ENCODE results near the gene GRM8.

Gene GRM8

GRCh38 chr7:126658684-126659083, 594.1 kb downstream of the GRM8 start:
- DNase-seq (ENCODE audit: low spot score) = no peak

GRCh38 chr7:126657599-126658358, 595.0 kb downstream of the GRM8 start:
- DNase-seq (ENCODE audit: low spot score) = no peak

DNA sequence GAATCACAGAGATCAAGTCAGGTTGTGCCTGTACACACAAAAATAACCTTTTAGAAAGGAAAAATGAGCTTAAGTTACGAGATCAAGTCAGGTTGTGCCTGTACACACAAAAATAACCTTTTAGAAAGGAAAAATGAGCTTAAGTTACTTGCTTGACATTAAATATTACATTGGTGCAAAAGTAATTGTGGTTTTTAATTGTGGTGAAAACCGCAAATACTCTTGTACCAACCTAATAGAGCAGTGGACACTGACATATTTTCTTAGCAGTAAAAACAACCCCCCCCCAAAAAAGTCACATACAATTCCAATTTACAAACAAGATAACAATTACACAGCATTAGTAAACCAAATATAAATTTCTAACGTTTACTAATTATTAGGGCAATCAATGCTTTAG, 595.6 kb downstream of the GRM8 start:
- no peak for DNase-seq (ENCODE audit: low spot score)

DNA sequence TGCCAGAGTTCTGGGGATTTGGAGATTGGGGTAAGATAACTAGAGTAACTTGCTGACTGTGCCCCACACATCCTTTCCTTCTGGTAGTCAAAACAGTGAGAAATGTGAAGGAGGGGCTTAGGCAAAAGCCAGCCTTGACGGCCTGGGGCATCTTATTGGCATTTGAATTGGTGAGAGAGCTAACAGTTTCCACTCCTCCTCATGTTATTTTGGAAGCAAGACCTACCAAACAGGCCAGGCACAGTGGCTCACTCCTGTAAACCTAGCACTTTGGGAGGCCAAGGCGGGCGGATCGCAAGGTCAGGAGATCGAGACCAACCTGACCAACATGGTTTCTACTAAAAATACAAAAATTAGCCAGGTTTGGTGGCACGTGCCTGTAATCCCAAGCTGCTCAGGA, 596.6 kb downstream of the GRM8 start:
- DNase-seq (ENCODE audit: low spot score) = no peak

GRCh38 chr7:126637538-126637937, 615.2 kb downstream of the GRM8 start:
- DNase-seq (ENCODE audit: low spot score) = no peak

DNA sequence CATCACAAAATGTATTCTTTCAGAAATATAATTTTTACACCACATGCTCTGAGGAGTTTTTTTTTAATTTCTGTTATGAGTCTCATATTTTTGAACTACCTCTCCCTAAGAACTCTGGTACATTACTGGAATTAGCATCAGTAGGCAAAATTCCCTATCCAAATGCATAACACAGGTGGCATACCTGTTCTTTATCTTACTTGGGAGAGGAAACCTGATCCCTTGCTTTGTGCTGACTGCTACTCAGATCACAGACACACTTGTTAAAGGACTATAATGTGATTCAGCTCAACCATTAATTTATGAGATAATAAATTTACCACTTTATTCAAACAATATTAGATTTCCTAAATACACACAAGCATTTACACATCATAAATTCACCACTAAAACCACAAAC, 617.2 kb downstream of the GRM8 start:
- peak; percentile 17 for DNase-seq (ENCODE audit: low spot score)

GRCh38 chr7:126608339-126608776, 644.4 kb downstream of the GRM8 start:
- DNase-seq (ENCODE audit: low spot score) = peak; percentile 10

GRCh38 chr7:126606331-126606730, 646.4 kb downstream of the GRM8 start:
- no peak for DNase-seq (ENCODE audit: low spot score)

GRCh38 chr7:126605553-126605952, 647.2 kb downstream of the GRM8 start:
- no peak for DNase-seq (ENCODE audit: low spot score)

GRCh38 chr7:126605056-126605455, 647.7 kb downstream of the GRM8 start:
- DNase-seq (ENCODE audit: low spot score) = no peak

DNA sequence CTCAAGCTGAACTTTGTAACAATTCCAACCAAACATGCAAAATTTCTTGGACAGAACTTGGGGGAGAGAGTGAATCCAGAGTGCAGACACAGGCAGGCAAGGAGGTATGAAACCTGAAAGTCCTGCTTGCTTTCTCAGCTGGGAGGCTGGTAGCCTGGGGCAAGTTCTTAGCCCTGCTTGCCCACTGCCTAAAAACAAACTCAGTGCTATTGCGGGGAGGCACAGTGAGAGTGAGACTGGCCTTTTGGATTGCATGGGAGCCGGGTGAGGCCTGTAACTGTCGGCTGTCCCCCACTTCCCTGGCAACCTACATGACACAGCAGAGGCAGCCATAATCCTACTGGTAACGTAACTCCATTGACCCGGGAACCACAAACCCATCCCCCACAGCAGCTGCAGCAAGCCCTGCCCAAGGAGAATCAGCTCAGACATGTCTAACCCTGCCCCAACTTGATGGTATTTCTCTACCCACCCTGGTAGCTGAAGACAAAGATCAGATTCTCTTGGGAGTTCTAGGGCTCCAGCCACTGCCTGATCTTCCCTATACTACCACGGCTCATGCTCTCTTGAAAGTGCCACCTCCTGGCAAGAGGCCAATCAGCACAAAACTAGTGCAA, 663.6 kb downstream of the GRM8 start:
- DNase-seq (ENCODE audit: low spot score) = no peak

DNA sequence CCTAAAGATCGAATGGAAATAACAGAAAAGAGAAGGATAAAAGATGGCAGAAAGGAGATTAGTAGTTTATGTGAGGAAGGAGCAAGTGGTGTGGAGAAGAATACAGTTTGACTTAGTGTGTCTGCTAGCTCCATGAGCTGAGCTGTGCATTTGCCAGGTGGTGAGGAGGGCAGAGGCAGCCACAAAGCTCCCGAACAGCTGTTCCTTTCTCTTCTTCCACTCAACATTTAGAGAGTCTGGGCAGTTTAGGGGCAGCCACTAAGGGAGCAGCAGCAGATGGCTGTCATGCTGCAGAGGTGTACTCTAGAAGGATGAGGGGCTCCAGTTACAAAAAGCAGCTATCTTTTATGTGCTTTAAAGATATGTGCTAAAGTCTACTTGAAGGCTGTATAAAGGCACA, 674.4 kb downstream of the GRM8 start:
- no peak for DNase-seq (ENCODE audit: low spot score)

DNA sequence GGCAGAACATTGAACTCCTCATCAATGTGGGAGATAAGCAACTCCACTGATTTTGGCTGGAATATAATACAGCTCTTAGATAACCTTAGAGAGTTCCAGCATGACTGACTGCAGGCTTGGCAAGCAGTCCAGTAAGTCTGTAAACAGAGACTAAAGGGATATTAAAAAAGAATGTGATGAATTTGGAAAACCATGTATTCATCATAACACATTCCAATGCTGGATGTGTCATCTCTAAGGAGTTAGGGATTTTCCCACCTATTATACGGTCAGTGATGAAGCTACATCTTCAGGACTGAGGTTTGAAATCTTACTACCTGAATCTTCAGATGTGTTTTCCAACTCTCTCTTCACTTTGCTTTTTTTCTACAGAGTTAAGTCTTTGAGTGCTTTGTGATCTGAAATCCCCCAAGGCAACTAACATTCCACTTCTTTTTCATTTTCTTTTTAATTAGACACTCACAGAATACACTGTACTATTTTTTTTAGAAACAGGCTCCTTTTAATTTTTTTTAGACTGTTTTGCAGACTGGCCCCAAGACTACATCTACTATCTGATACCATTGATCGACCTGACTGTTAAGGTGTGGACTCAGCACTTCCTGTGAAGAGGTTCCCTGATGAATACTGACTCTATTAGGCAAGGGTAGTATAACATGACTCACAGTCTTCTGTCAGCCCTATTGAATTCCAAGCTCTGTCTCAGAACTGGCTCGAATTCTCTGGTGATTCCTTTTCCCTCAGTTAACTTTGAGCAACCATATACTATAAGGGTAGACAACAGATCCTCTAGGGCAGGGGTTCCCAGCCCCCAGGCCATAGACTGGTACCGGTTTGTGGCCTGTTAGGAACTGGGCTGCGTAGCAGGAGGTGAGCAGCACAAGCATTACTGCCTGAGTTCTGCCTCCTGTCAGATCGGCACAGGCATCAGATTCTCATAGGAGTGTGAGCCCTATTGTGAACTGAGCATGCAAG, 678.2 kb downstream of the GRM8 start:
- peak; percentile 11 for DNase-seq (ENCODE audit: low spot score)

GRCh38 chr7:126570845-126571244, 681.9 kb downstream of the GRM8 start:
- DNase-seq (ENCODE audit: low spot score) = no peak

- DNase-seq (ENCODE audit: low spot score) = no peak
These were observed 683.3 kb downstream of the GRM8 start for GRCh38 chr7:126569402-126569801.

DNA sequence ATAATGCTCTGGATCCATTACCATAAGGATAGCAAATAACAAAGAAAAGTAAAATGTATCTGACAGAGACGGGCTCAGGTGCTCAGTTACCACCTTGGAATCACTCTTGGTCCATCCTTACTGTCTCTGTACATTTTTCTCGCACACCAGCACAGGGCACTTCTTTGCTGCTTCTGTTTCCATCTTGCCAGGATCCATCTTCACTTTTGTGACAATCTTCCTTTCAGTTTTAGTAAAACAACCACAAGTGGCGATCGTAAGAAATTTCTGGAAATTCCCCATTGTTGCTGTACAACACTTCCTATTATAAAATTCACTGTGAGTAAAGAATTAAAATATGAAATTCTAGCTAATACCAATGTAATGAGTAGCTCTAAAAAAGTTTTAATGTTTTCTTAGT, 695.5 kb downstream of the GRM8 start:
- DNase-seq (ENCODE audit: low spot score) = no peak

DNA sequence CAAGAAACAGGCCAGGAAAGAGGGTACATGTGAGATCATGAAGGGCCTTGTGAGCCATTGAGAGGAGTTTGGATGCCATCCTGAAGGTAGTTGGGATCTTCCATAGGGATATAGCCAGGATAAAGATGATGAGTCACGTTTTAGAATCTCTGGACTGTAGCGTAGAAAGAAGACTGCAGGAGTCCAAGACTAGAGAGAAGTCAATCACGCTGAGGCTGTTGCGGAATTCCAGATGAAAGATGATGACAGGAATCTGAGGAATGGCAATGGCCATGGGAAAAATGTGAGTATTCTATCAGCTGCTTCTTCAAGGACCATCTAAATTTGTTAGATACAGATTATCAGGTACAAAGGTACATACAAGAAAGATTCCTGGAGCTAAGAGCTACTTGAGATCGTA, 711.3 kb downstream of the GRM8 start:
- DNase-seq (ENCODE audit: low spot score) = no peak

DNA sequence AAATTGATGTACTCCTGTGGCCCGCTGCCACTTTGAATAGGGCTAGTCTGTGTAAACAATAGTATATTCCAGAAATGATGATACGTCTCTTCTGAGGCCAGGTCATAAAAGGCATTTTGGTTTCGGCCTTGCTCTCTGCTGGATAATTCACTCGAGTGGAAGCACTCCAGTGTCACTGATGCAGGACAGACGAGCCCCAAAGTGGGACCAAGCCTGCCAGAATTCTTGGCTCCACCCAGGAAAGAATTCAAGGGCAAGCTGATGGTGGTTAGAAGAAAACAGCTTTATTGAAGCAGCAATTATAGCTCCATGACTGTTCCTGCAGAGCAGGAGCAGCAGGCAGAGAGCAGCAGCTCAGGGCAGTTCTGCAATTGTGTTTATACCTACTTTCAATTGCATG, 717.6 kb downstream of the GRM8 start:
- DNase-seq (ENCODE audit: low spot score) = no peak

- no peak for DNase-seq (ENCODE audit: low spot score)
These were observed 719.0 kb downstream of the GRM8 start for GRCh38 chr7:126533715-126534114.

DNA sequence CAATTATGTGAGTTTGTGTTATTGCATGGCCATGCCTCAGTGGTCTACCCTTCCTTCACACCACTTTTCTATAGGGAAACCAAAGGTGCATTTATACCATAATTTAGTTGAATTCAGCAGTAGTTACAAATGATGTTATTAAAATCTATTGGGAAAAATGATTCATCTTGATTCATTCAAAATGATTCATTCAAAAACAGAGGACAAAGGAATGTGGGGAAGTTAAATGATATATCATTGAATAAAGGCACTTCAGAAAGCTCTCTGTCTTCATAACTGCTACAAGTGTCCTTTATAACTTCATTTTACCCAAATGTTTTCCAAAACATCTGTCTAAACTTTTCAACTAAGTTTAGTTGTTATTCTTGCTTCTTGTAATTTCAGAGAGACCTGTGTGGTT, 722.9 kb downstream of the GRM8 start:
- DNase-seq (ENCODE audit: low spot score) = no peak

GRCh38 chr7:126529254-126529653, 723.5 kb downstream of the GRM8 start:
- DNase-seq (ENCODE audit: low spot score) = no peak

- no peak for DNase-seq (ENCODE audit: low spot score)
These were observed 726.8 kb downstream of the GRM8 start for GRCh38 chr7:126525906-126526305.

- DNase-seq (ENCODE audit: low spot score) = no peak
These were observed 727.8 kb downstream of the GRM8 start for GRCh38 chr7:126524967-126525366.

Data from SW480 (cell line).